Peyer's patch (tissue), 4 donors: ENCODE results near the gene FSIP1.

Experiments used
- CTCF ChIP-seq, 6 experiments: fragments of 450-650 bp in 4 of 6; fragments of 200-600 bp in 2 of 6; sonication (generic) in 1 of 6; IDR thresholded peaks; one replicate each; pipeline ENCODE4 v1.5.1; 2017 to 2019; ENCODE audit warnings: antibody characterized with exemption in 6 of 6, mild to moderate bottlenecking in 3 of 6, moderate library complexity in 1 of 6
- POLR2A ChIP-seq, 2 donors: fragments of 450-650 bp; IDR thresholded peaks; one replicate each; pipeline ENCODE4 v1.5.1; 2017; ENCODE audit warnings: antibody characterized with exemption in 2 of 2, mild to moderate bottlenecking in 2 of 2, moderate library complexity in 2 of 2

GRCh38 chr15:39587731-39588530 is 194.7 kb downstream of the FSIP1 start:
- TF ChIP-seq POLR2A (IDR thresholded peaks at IDR 0.05) (no peak), CTCF (IDR thresholded peaks at IDR 0.05) (no peak)
